GM19455 (cell line): ENCODE measurements around the gene NEDD4.
A peak's percentile ranks its signal among the peaks of the same experiment; 100 is the strongest.
"Not testable (repeated sequence)": the region's sequence is repeated elsewhere in the genome, so short reads cannot be mapped to it uniquely, and the experiment has no call there.

Source experiments
- ATAC-seq: cut with Tn5 transposase; IDR thresholded peaks from one replicate; pipeline ENCODE4 v1.9.1; 2021; ENCODE audit not compliant: unreplicated experiment

The NEDD4 gene

GRCh38 chr15:55897560-55898336 is 95.7 kb downstream of the NEDD4 start:
- ATAC-seq, result no peak

DNA sequence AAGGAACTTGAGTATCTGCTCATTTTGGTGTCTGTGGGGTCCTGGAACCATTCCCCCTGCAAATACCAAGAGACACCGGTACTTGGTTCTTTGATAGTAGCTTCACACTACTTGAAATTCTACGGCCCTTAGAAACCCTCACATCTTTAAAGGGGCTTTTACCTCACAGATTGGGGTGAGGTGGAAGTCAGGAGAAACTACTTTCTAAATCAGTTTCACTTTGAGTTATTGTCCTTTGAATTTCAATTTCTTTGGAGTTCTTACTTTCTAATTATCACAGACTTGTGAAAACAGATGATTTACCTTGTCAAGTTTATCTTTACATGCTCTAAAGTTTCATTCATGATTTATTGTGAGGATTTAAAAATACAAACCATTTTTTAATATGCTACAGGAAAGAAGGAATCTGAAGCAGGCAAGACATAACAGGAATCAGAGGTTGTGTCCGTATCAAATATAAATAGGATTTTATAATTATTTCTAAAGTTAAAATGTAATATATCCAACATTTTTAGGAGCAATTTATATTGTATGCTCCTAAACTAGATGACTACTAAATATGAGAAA is 98.9 kb downstream of the NEDD4 start:
- no peak for ATAC-seq

DNA sequence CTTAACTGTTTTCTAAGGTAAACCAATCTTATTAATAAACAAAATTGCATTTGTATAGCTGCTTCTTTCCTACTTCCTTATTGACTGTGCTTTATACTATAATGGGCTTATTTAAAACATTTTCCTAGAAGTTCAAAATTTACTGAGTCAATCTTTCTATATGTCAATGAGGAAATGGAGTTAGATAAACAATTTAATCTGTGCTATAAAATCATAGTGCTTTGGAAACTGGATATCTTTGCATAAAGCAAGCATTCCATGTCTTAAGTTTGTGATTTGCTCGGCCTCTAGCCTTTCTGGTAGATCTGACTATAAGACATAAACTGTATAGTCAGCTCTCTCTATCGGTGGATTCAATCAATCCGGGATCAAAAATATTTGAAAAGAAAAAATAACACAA is 99.6 kb downstream of the NEDD4 start:
- no peak for ATAC-seq

DNA sequence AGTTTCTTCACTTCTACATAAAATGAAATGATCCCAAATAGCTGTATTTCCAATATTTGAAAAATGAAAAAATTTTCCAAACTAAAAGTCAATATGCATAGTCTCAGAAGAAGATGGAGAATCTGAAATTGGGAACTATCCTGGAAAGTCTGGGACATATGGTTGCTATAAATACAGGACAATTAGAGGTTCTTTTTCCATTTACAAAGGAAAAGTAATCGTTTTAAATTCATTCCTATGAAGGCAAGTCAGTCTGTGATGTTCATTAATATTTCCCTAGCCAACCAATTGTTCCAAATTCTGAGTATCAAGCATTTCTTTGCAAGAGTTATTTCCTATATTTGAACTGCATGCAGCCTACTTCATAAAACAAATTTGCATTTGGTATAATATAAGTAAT is 102.2 kb downstream of the NEDD4 start:
- ATAC-seq, result no peak

- no peak for ATAC-seq
These were observed 109.2 kb downstream of the NEDD4 start for GRCh38 chr15:55884223-55884622.

DNA sequence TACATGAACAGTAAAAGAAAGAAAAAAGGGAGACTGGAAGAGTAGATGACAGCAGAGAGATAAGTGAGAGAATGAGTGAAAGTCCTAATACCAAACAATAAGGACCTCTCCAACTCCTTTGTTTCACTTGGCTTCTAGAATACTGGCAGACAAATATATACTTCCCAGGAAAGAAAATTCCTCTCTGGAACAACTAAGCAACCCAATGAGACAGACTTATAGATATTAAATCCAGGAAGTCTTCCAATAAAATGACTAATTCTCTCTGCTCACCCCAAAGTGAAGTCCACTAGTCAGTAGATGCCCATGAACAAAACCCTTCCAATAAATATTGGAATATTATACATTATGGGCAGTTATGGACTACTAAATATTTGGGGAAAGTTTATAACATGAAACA is 114.2 kb downstream of the NEDD4 start:
- ATAC-seq, result no peak

DNA sequence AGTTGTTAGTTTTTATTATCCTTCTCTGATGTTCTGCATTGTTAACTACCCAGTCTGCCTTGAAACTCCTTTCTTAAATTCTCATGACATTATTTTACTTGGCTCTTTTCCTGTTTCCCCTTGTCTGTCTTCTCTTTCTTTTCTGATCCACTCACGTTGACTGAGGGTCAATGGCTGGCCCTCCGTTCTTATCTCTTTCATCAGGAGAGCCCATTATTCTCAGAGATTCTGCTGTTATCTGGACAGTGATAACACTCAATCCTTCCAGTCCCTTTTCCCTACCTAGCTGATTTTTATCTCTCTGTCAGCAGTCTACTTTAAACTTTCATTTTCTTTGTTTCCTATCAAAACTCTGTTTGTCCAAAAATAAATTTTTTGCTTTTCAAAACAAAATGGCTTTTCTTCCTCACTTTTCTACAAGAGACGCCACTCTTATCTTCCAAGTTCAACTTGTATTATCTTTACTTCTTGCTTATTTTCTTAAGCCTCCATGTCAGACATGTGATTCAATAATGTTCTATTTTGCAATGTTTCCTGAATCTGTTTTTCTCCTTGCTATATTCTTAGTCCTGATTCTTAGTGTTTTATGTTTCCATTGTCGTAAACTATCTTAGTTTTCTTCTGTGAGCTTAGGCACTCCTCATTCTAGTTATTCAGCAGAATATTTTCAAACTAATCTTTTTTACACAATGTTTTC is 120.2 kb downstream of the NEDD4 start:
- no peak for ATAC-seq

DNA sequence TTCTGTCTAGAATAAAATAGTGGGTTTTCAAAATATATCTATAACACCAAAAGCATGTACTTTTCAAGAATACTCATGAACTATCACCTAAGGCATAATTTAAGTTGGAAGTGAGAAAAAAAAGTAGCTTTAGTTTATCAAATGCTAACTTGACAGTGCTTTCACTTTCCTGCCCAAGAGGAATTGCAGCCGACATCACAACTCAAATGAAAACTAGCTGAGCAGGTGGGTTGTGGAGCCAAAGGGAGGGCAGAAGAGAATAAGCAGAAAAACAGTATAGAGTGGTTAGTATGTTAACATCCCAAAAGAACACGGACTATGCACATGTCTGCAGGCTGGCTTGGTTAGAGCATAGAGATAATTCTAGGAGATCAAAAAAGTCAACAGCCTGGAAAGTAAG is 120.9 kb downstream of the NEDD4 start:
- ATAC-seq, result no peak

- no peak for ATAC-seq
These were observed 123.8 kb downstream of the NEDD4 start for GRCh38 chr15:55869660-55870059.

GRCh38 chr15:55868707-55869106 is 124.7 kb downstream of the NEDD4 start:
- ATAC-seq, result no peak

DNA sequence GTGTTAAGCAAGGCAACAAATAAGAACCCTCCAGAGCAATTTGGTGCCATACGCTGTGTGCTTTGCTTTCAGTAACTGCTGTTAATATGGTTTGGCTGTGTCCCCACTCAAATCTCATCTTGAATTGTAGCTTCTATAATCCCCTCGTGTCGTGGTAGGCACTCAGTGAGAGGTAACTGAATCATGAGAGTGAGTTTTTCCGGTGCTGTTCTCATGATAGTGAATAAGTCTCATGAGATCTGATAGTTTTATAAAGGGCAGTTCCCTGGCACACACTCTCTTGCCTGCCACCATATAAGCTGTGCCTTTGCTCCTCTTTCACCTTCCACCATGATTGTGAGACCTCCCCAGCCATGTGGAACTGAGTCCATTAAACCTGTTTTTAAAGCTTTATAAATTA is 125.1 kb downstream of the NEDD4 start:
- ATAC-seq, result not testable (repeated sequence)

DNA sequence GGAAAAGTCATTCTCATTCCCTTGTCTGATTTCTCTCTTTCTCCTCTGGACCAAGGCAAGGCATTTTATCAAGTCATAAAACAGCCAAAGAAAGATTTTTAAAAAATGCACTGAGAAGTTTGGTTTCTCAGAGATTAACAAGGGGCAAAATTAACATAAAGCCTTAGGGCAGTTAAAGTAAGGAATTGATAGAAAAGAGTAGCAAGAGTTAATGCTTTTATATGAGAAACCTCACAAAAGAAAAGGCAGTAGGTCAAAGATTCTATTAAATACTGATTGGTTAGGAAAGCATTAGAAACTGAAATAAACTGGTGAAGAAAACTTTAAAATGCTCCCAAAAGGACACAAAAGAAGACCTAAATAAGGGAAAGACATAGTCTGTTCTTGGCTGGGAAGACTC is 129.5 kb downstream of the NEDD4 start:
- ATAC-seq, result no peak

DNA sequence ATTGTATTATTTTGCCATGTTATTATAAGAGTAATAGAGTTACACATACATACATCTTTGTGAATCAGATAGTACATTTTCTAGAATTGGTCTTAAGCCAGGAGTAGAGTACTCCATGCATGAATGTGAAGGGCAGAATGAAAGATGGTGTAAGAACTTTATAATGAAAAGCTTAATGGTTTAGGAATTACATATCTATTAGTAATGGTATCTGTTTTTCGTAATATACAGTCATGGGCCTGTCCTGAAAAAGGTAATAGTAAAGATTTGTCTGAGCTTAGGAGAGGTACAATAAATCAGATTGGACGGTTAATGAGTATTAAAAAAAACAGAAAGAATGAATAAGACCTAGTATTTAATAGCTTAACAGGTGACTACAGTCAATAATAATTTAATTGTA is 132.3 kb downstream of the NEDD4 start:
- no peak for ATAC-seq

DNA sequence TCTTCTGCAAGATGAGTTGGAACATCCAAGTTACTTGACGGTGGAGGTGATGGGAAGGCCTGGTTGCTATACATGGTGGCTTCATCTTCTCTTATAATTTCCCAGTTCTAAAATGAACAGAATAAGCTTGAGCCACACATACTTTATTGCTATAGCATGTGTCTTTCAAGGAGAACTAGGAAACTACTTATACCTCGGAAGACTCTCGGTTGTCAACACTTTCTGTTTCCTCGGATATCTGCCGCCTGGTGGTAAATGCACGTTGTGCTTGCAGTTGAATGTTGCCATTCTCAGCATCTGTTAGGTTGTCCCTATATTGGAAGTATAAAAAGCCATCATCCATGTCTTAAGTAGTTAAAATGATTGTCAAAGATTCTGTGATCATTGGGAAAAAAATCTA is 132.9 kb downstream of the NEDD4 start:
- ATAC-seq, result no peak

GRCh38 chr15:55859681-55860080 is 133.7 kb downstream of the NEDD4 start:
- no peak for ATAC-seq

DNA sequence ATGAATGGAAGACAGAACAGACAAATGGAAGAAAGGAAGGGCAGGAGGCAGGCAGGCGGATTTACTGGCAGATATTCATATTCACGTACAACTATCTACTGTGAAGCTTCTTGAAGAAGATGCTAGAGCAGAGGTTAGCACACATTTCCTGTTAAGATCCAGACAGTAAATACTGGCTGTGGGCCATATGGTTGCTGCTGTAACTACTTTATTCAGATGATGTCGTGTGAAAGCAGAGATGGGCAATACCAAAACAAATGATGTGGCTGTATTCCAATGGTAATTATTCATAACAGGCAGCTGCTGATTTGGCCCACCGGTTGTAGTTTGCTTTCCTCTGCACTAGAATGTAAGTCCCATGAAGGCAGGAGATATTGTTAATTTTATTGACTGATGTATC is 134.8 kb downstream of the NEDD4 start:
- ATAC-seq, result no peak

- no peak for ATAC-seq
These were observed 136.8 kb downstream of the NEDD4 start for GRCh38 chr15:55856506-55857164.

DNA sequence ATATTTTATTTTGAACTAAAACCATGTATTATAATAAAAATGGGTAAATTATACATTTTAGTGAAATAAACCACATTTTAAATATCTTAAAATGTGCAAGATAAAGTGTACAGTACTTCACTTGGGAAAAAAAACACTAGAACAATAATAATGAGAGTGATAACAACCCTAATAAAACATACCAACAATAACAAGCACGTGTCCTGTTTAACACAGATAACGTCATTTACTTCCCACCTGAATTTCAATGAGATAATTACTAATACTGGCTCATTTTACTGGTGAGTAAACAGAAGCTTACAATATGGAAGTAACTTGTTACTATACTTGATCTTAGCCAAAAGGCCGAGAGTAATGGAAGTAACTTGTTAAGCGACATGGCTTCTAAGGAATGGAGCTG is 140.3 kb downstream of the NEDD4 start:
- ATAC-seq, result no peak

GRCh38 chr15:55846116-55846707 is 147.2 kb downstream of the NEDD4 start:
- peak; percentile 82 for ATAC-seq

DNA sequence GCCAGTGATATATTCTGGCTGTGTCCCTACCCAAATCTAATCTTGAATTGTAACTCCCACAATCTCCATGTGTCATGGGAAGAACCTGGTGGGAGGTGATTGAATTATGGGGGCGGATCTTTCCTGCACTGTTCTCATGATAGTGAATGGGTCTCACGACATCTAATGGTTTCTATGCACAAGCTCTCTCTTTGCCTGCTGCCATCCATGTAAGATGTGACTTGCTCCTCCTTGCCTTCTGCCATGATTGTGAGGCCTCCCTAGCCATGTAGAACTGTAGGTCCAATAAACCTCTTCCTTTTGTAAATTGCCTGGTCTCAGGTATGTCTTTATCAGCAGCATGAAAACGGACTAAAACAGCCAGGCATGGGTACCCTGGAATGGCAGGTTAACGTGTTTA is 150.5 kb downstream of the NEDD4 start:
- not testable (repeated sequence) for ATAC-seq

- no peak for ATAC-seq
These were observed 157.5 kb downstream of the NEDD4 start for GRCh38 chr15:55835866-55836265.
